Natural killer cell (primary cell): ENCODE data around the gene SLC38A5. TPM values are rescaled to one million over a fixed set of nuclear protein-coding genes. Genes with fewer than 3 reads are reported as not detected.

ENCODE experiments used
- ATAC-seq, 3 donors: fragments of 150-1000 bp in 2 of 3; fragments of 200-7000 bp in 1 of 3; cut with Tn5 transposase; 1 replicate in 1 of 3; 2 replicates in 2 of 3; pipeline ENCODE4 v1.10.0; 2021; ENCODE audit warnings: mild to moderate bottlenecking in 2 of 3, moderate library complexity in 2 of 3
- DNase-seq, 2 donors: peaks; one replicate each; pipeline versions ENCODE4 v3.0.0 to v3.0.0-alpha.2; 2013 to 2021; ENCODE audit warnings: mixed read lengths in 1 of 2
- H3K27ac ChIP-seq: one replicate; pipeline ENCODE4 v1.5.1; 2013; ENCODE audit warnings: mild to moderate bottlenecking, low read length
- H3K27me3 ChIP-seq: one replicate; pipeline ENCODE4 v1.6.1; 2013; ENCODE audit warnings: low read length; ENCODE audit not compliant: control insufficient read depth, insufficient read depth
- H3K36me3 ChIP-seq: one replicate; pipeline ENCODE4 v1.6.1; 2013; ENCODE audit warnings: low read length; ENCODE audit not compliant: control insufficient read depth, insufficient read depth
- H3K4me1 ChIP-seq: one replicate; pipeline ENCODE4 v1.6.1; 2013; ENCODE audit warnings: low read length; ENCODE audit not compliant: control insufficient read depth, insufficient read depth
- H3K4me3 ChIP-seq: one replicate; pipeline ENCODE4 v1.5.1; 2013; ENCODE audit warnings: low read length
- H3K9me3 ChIP-seq: one replicate; pipeline ENCODE4 v1.6.1; 2013; ENCODE audit warnings: low read length; ENCODE audit not compliant: control insufficient read depth, insufficient read depth
- H3K27ac Mint-ChIP-seq, 2 donors: one replicate each; pipeline ENCODE4 v1.8.0; 2022; ENCODE audit warnings: mild to moderate bottlenecking in 2 of 2, mixed read lengths in 2 of 2, moderate library complexity in 1 of 2
- H3K27me3 Mint-ChIP-seq, 2 donors: one replicate each; pipeline ENCODE4 v1.8.0; 2022; ENCODE audit warnings: low read depth in 2 of 2, mixed read lengths in 2 of 2
- H3K36me3 Mint-ChIP-seq: one replicate; pipeline ENCODE4 v1.8.0; 2022; ENCODE audit warnings: mixed read lengths
- H3K4me1 Mint-ChIP-seq, 2 donors: one replicate each; pipeline ENCODE4 v1.8.0; 2022; ENCODE audit warnings: mixed read lengths in 2 of 2
- H3K4me3 Mint-ChIP-seq: one replicate; pipeline ENCODE4 v1.8.0; 2022; ENCODE audit warnings: mild to moderate bottlenecking, moderate library complexity, mixed read lengths
- H3K9me3 Mint-ChIP-seq, 2 donors: one replicate each; pipeline ENCODE4 v1.8.0; 2022; ENCODE audit warnings: mixed read lengths in 2 of 2
- WGBS: methylation state at CpG from one replicate; pipeline ENCODE4 v1.1.7; 2013; ENCODE audit warnings: missing lambda C conversion rate; ENCODE audit not compliant: insufficient coverage; 5-methylcytosine and 5-hydroxymethylcytosine counted together
- intact Hi-C: fragments of 100-400 bp; cut with micrococcal nuclease; formaldehyde crosslinking; loops from one replicate; pipeline ENCODE4 v1.14.2; 2022
- total RNA-seq, 4 donors: library from RNA; stranded (reverse); fragments of 120-200 nt in 1 of 4; gene quantifications; one replicate each; pipeline versions ENCODE4 v1.2.3 to v1.2.4, GENCODE V29; 2013 to 2022
- TF ChIP-seq, protein P1 (sequence below): fragments of 200-600 bp; IDR thresholded peaks from one replicate; pipeline ENCODE4 v1.8.0; 2022; ENCODE audit warnings: antibody characterized with exemption

SLC38A5 gene
- total RNA-seq, 3 donors from 2014 or later (not counting 1 experiment from before 2014, with no cell fraction given), result 20.3 to 25.1 (median 24.7) TPM

DNA sequence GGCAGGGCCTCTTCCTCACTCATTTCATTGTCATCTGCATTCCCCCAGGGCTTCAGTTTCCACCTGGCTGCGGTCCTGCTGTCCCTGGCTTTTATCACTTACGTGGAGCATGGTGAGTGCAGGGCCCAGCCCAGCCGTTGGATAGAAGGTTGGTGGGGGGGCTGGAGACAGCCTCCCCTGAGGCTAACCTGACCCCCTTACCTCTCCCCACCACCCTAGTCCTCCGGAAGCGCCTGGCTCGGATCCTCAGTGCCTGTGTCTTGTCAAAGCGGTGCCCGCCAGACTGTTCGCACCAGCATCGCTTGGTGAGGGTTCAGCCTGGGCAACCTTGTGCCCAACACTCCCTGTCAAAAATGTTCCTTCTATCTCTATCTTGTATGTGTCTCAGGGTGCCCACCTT is 45.8 kb upstream of the SLC38A5 start:
- Histone ChIP-seq H3K27ac (no peak overlapping the region), H3K4me1 (peaks cover 8% of the 10 kb centered on the region), H3K36me3 (peaks cover 3% of the 10 kb centered on the region), H3K27me3 (no peaks in the 10 kb centered on the region), H3K9me3 (no peaks in the 10 kb centered on the region), H3K4me3 (no peak overlapping the region)
- WGBS, result 100% methylated on average over 7 of the region's 10 CpGs
- Mint-ChIP-seq H3K4me1 (peaks cover 7 to 24% of the 10 kb centered on the region in 2 donors), H3K27me3 (no peaks in the 10 kb centered on the region), H3K9me3 (no peaks in the 10 kb centered on the region), H3K36me3 (no peaks in the 10 kb centered on the region), H3K27ac (no peak overlapping the region), H3K4me3 (no peak overlapping the region)
- intact Hi-C loops, result no loop called here
- TF ChIP-seq, protein P1, sequence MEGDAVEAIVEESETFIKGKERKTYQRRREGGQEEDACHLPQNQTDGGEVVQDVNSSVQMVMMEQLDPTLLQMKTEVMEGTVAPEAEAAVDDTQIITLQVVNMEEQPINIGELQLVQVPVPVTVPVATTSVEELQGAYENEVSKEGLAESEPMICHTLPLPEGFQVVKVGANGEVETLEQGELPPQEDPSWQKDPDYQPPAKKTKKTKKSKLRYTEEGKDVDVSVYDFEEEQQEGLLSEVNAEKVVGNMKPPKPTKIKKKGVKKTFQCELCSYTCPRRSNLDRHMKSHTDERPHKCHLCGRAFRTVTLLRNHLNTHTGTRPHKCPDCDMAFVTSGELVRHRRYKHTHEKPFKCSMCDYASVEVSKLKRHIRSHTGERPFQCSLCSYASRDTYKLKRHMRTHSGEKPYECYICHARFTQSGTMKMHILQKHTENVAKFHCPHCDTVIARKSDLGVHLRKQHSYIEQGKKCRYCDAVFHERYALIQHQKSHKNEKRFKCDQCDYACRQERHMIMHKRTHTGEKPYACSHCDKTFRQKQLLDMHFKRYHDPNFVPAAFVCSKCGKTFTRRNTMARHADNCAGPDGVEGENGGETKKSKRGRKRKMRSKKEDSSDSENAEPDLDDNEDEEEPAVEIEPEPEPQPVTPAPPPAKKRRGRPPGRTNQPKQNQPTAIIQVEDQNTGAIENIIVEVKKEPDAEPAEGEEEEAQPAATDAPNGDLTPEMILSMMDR, result no peak
- ATAC-seq, result no peak
- DNase-seq, result no peak

DNA sequence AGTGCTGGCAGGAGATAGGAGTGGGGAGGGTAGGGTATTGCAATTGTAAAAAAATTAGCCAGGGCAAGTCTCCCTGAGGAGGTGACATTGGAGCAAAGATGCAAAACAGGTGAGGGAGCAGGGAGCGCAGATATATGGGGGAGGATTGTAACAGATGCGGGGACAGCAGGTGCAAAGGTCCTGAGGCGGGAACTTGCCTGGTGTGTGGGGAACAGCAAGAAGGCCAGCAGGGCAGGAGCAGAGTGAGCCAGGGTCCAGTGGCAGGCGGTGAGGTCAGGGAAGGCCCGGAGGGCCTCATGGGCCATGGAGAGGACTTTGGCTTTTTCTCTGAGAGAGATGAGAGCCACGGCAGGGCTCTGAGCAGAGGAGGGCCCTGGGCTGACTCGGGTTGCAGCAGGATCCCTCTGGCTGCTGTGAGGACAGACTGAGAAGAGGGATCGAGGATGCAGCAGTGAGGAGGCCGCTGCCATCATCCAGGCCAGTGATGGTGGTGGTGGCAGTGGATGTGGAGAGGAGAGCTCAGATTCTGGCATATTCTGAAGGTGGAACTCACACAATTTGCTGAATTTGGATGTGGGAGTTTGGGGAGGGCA is 44.9 kb upstream of the SLC38A5 start:
- no peak overlapping the region for H3K27ac Mint-ChIP-seq
- H3K36me3 Mint-ChIP-seq, result no peaks in the 10 kb centered on the region

DNA sequence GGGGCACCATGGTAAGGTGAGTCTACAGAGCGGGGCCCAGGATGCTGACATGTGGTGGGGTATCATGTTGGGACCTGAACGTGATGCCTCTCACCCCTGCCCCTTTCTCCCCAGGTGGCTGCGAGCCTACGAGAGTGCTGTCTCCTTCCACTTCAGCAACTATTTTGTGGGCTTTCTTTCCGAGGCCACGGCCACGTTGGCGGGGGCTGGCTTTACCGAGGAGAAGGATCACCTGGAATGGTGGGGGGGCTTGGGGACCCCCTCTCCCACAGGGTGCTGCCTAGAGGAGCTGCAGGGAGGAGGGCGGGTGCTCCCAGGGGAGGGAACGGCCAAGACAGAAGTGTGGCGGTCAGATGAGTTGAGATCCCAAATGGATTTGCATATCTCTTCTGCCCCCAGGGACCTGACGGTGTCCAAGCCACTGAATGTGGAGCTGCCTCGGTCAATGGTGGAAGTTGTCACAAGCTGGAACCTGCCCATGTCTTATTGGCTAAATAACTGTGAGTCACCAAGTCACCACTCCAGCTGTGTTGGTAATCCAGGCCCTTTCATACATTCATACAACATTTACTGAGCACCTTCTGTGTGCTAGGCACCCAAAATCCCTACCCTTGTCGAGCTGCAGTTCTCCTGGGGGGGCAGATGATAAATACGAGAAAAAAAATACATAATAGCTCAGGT is 44.2 kb upstream of the SLC38A5 start:
- TF ChIP-seq, protein P1, result no peak
- ATAC-seq, result no peak
- peaks cover 8% of the 10 kb centered on the region for H3K4me1 ChIP-seq
- no peak overlapping the region for H3K27ac ChIP-seq
- no peaks in the 10 kb centered on the region for H3K9me3 ChIP-seq
- no peak overlapping the region for H3K27ac Mint-ChIP-seq
- peaks cover 7 to 31% of the 10 kb centered on the region in 2 donors for H3K4me1 Mint-ChIP-seq
- H3K36me3 ChIP-seq, result peaks cover 3% of the 10 kb centered on the region
- intact Hi-C loops, result no loop called here
- WGBS, result 96% methylated on average over 8 of the region's 16 CpGs
- H3K4me3 ChIP-seq, result no peak overlapping the region
- no peaks in the 10 kb centered on the region for H3K9me3 Mint-ChIP-seq
- no peaks in the 10 kb centered on the region for H3K27me3 Mint-ChIP-seq
- H3K36me3 Mint-ChIP-seq, result no peaks in the 10 kb centered on the region
- H3K27me3 ChIP-seq, result no peaks in the 10 kb centered on the region
- DNase-seq, result no peak
- no peak overlapping the region for H3K4me3 Mint-ChIP-seq

More for the DNA sequence above, 44.9 kb upstream of the SLC38A5 start:
- Histone ChIP-seq H3K27me3 (no peaks in the 10 kb centered on the region), H3K36me3 (peaks cover 3% of the 10 kb centered on the region), H3K4me3 (no peak overlapping the region), H3K27ac (no peak overlapping the region), H3K9me3 (no peaks in the 10 kb centered on the region), H3K4me1 (peaks cover under 1% of the 10 kb centered on the region)
- ATAC-seq (no peak), DNase-seq (no peak)
- Mint-ChIP-seq H3K27me3 (no peaks in the 10 kb centered on the region), H3K9me3 (no peaks in the 10 kb centered on the region), H3K4me1 (peaks cover 2 to 24% of the 10 kb centered on the region in 2 donors), H3K4me3 (no peak overlapping the region)
- intact Hi-C loops, result no loop called here
- WGBS, result 98% methylated on average over 9 of the region's 9 CpGs
- TF ChIP-seq, protein P1, result no peak
